CD4-positive, CD25-positive, alpha-beta regulatory T cell (primary cell): ENCODE measurements around the gene NELL2. TPM values are rescaled to one million over a fixed set of nuclear protein-coding genes. Genes with fewer than 3 reads are reported as not detected.

ENCODE experiments used
- ATAC-seq, 2 donors: fragments of 150-1000 bp; cut with Tn5 transposase; one replicate each; pipeline ENCODE4 v1.10.0; 2021; ENCODE audit warnings: low read depth in 2 of 2, moderate number of reproducible peaks in 2 of 2, moderate library complexity in 1 of 2
- DNase-seq, 3 donors: peaks; one replicate each; pipeline versions ENCODE4 v3.0.0 to v3.0.0-alpha.2; 2012 to 2022; ENCODE audit warnings: mixed read lengths in 1 of 3
- H3K27ac ChIP-seq: one replicate; pipeline ENCODE4 v1.7.0; 2013; ENCODE audit warnings: mild to moderate bottlenecking, low read length; ENCODE audit not compliant: insufficient read depth, poor library complexity, severe bottlenecking
- H3K27me3 ChIP-seq: one replicate; pipeline ENCODE4 v1.7.0; 2013; ENCODE audit warnings: low read length; ENCODE audit not compliant: control insufficient read depth, insufficient read depth
- H3K36me3 ChIP-seq: one replicate; pipeline ENCODE4 v1.7.0; 2013; ENCODE audit warnings: mild to moderate bottlenecking, low read length, moderate library complexity; ENCODE audit not compliant: control insufficient read depth, insufficient read depth
- H3K4me1 ChIP-seq: 2 replicates; pipeline ENCODE4 v1.7.0; 2013; ENCODE audit warnings: mild to moderate bottlenecking, low read length; ENCODE audit not compliant: insufficient read depth, control insufficient read depth, poor library complexity, severe bottlenecking
- H3K4me3 ChIP-seq: one replicate; pipeline ENCODE4 v1.7.0; 2013; ENCODE audit warnings: low read depth, mild to moderate bottlenecking, low read length, moderate library complexity
- H3K9me3 ChIP-seq, 2 experiments: 1 replicate in 1 of 2; 2 replicates in 1 of 2; pipeline ENCODE4 v1.7.0; 2013; ENCODE audit warnings: low read length in 2 of 2, mild to moderate bottlenecking in 1 of 2, moderate library complexity in 1 of 2; ENCODE audit not compliant: control insufficient read depth in 2 of 2
- H3K27ac Mint-ChIP-seq, 3 donors: one replicate each; pipeline ENCODE4 v1.8.0; 2020 to 2022; ENCODE audit warnings: mild to moderate bottlenecking in 3 of 3, mixed read lengths in 3 of 3, moderate library complexity in 2 of 3
- H3K27me3 Mint-ChIP-seq: one replicate; pipeline ENCODE4 v1.8.0; 2022; ENCODE audit warnings: mild to moderate bottlenecking, mixed read lengths
- H3K36me3 Mint-ChIP-seq: one replicate; pipeline ENCODE4 v1.8.0; 2020; ENCODE audit warnings: mixed read lengths
- H3K4me1 Mint-ChIP-seq, 4 donors: one replicate each; pipeline ENCODE4 v1.8.0; 2020 to 2022; ENCODE audit warnings: mixed read lengths in 4 of 4, mild to moderate bottlenecking in 1 of 4
- H3K4me3 Mint-ChIP-seq, 4 donors: one replicate each; pipeline ENCODE4 v1.8.0; 2020 to 2022; ENCODE audit warnings: mild to moderate bottlenecking in 4 of 4, mixed read lengths in 4 of 4, moderate library complexity in 3 of 4
- H3K9me3 Mint-ChIP-seq, 7 donors: one replicate each; pipeline ENCODE4 v1.8.0; 2020 to 2022; ENCODE audit warnings: mixed read lengths in 7 of 7, mild to moderate bottlenecking in 3 of 7, moderate library complexity in 2 of 7
- polyA plus RNA-seq, 4 donors: library from polyadenylated mRNA; unstranded; fragments of 300-500 nt; fragmentation: Illumina TruSeq; gene quantifications; one replicate each; pipeline ENCODE4 v1.2.3, GENCODE V29; 2021
- total RNA-seq: library from RNA; stranded (reverse); gene quantifications from one replicate; pipeline ENCODE4 v1.2.3, GENCODE V29; 2022

Gene NELL2
- total and polyA plus RNA-seq, 5 donors from 2014 or later: 1.2 to 11.9 (median 4.4) TPM

- Histone ChIP-seq H3K27me3 (no peaks in the 10 kb centered on the region), H3K4me1 (no peaks in the 10 kb centered on the region), H3K36me3 (no peaks in the 10 kb centered on the region), H3K9me3 (no peaks in the 10 kb centered on the region), H3K27ac (no peak overlapping the region), H3K4me3 (no peak overlapping the region)
- H3K27ac Mint-ChIP-seq: no peak overlapping the region
- H3K27me3 Mint-ChIP-seq: no peaks in the 10 kb centered on the region
- H3K4me3 Mint-ChIP-seq: no peak overlapping the region
- peaks cover 0 to 3% (median 0%) of the 10 kb centered on the region in 7 donors for H3K9me3 Mint-ChIP-seq
- H3K36me3 Mint-ChIP-seq: no peaks in the 10 kb centered on the region
- peaks cover 0 to 4% (median 0%) of the 10 kb centered on the region in 4 donors for H3K4me1 Mint-ChIP-seq
- ATAC-seq: no peak
- no peak for DNase-seq
Observed at GRCh38 chr12:44589697-44590096, 286.4 kb downstream of the NELL2 start.

- H3K27ac Mint-ChIP-seq: no peak overlapping the region
- Histone ChIP-seq H3K4me1 (no peaks in the 10 kb centered on the region), H3K36me3 (no peaks in the 10 kb centered on the region), H3K27me3 (no peaks in the 10 kb centered on the region), H3K4me3 (no peak overlapping the region), H3K9me3 (no peaks in the 10 kb centered on the region), H3K27ac (no peak overlapping the region)
- H3K36me3 Mint-ChIP-seq: no peaks in the 10 kb centered on the region
- no peak overlapping the region for H3K4me3 Mint-ChIP-seq
- no peaks in the 10 kb centered on the region for H3K27me3 Mint-ChIP-seq
- peaks cover 0 to 4% (median 0%) of the 10 kb centered on the region in 4 donors for H3K4me1 Mint-ChIP-seq
- DNase-seq (no peak), ATAC-seq (no peak)
- peaks cover 0 to 3% (median 0%) of the 10 kb centered on the region in 7 donors for H3K9me3 Mint-ChIP-seq
Observed at GRCh38 chr12:44588651-44589050, 287.5 kb downstream of the NELL2 start.

DNA sequence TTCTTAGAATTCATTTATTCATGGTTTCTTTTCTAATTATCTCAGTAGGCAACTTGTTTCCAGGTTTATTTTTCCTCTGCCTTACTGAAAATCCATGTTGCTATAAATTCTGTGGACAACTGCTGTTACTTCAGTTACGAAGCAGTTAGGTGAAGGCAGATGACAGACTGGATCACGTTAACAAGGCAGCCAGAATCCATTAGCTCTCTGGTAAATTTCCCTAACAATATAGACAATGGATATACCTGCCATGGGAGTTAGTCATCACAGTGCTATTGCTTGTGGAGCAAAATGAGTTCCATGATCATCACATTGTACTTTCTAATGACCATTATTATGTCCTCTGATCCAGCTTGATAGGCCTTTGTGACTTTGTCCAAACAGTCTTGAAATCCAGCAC lies 291.5 kb downstream of the NELL2 start:
- H3K36me3 Mint-ChIP-seq: no peaks in the 10 kb centered on the region
- H3K4me3 ChIP-seq: no peak overlapping the region
- no peak overlapping the region for H3K4me3 Mint-ChIP-seq
- H3K36me3 ChIP-seq: no peaks in the 10 kb centered on the region
- no peaks in the 10 kb centered on the region for H3K4me1 ChIP-seq
- no peak for ATAC-seq
- H3K27ac ChIP-seq: no peak overlapping the region
- no peak overlapping the region for H3K27ac Mint-ChIP-seq
- H3K9me3 Mint-ChIP-seq: peaks cover 0 to under 1% (median 0%) of the 10 kb centered on the region in 7 donors
- no peaks in the 10 kb centered on the region for H3K27me3 Mint-ChIP-seq
- no peaks in the 10 kb centered on the region for H3K27me3 ChIP-seq
- H3K4me1 Mint-ChIP-seq: peaks cover 0 to under 1% (median 0%) of the 10 kb centered on the region in 4 donors
- no peaks in the 10 kb centered on the region for H3K9me3 ChIP-seq
- DNase-seq: no peak

DNA sequence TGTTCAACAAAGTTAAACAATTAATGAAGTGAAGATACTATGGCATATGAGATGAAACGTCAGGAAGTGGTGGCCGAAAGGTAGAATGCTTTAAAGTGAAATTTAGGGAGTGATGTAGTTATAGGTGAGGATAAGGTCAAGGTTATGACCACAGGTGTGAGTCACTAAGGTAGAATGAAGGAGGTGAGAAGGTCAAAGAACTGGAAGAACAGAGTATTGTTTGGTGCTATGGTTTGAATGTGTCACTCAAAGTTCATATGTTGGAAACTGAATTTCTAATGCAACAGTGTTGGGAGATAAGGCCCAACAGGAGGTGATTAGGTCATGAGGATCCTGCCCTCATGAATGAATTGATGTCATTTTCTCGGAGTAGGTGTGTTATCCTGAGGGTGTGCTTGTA lies 293.6 kb downstream of the NELL2 start:
- H3K9me3 Mint-ChIP-seq: peaks cover 0 to 4% (median 0%) of the 10 kb centered on the region in 7 donors
- no peaks in the 10 kb centered on the region for H3K4me1 ChIP-seq
- no peaks in the 10 kb centered on the region for H3K36me3 Mint-ChIP-seq
- H3K27ac ChIP-seq: no peak overlapping the region
- H3K4me3 Mint-ChIP-seq: no peak overlapping the region
- no peaks in the 10 kb centered on the region for H3K27me3 ChIP-seq
- no peaks in the 10 kb centered on the region for H3K27me3 Mint-ChIP-seq
- no peaks in the 10 kb centered on the region for H3K9me3 ChIP-seq
- H3K36me3 ChIP-seq: no peaks in the 10 kb centered on the region
- H3K4me1 Mint-ChIP-seq: no peaks in the 10 kb centered on the region
- no peak overlapping the region for H3K27ac Mint-ChIP-seq
- ATAC-seq: no peak
- no peak for DNase-seq
- no peak overlapping the region for H3K4me3 ChIP-seq

GRCh38 chr12:44581642-44582242 lies 294.4 kb downstream of the NELL2 start:
- Histone ChIP-seq H3K27me3 (no peaks in the 10 kb centered on the region), H3K27ac (no peak overlapping the region), H3K4me3 (no peak overlapping the region), H3K4me1 (no peaks in the 10 kb centered on the region), H3K36me3 (no peaks in the 10 kb centered on the region), H3K9me3 (no peaks in the 10 kb centered on the region)
- no peak overlapping the region for H3K27ac Mint-ChIP-seq
- DNase-seq (no peak), ATAC-seq (no peak)
- H3K36me3 Mint-ChIP-seq: no peaks in the 10 kb centered on the region
- H3K4me1 Mint-ChIP-seq: no peaks in the 10 kb centered on the region
- no peak overlapping the region for H3K4me3 Mint-ChIP-seq
- H3K9me3 Mint-ChIP-seq: peaks cover 0 to 4% (median 0%) of the 10 kb centered on the region in 7 donors
- no peaks in the 10 kb centered on the region for H3K27me3 Mint-ChIP-seq

DNA sequence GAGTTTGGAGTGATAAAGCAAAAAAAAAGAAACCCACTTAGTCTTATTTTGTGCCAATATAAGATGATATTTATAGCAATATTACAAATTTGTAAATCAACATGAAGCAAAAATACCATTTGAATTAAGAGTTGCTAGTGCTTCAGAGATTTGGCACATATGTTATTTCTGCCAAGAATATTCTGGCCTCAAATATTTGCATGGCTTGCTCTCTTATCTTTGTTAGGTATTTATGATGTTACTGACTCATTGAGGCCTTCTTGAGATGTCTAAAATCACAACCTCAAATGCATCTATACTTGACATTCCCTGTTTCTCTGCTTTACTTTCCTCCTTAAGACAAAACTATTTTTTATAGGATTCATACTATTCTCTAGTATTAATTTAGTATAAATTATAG lies 301.5 kb downstream of the NELL2 start:
- Histone ChIP-seq H3K27ac (no peak overlapping the region), H3K36me3 (no peaks in the 10 kb centered on the region), H3K27me3 (no peaks in the 10 kb centered on the region), H3K4me1 (no peaks in the 10 kb centered on the region), H3K4me3 (no peak overlapping the region), H3K9me3 (no peaks in the 10 kb centered on the region)
- Mint-ChIP-seq H3K27ac (no peak overlapping the region), H3K9me3 (peaks cover 0 to 4% (median 1%) of the 10 kb centered on the region in 7 donors), H3K27me3 (no peaks in the 10 kb centered on the region), H3K4me3 (no peak overlapping the region), H3K36me3 (no peaks in the 10 kb centered on the region), H3K4me1 (no peaks in the 10 kb centered on the region)
- DNase-seq: no peak
- no peak for ATAC-seq

- no peak for ATAC-seq
- Mint-ChIP-seq H3K27me3 (no peaks in the 10 kb centered on the region), H3K4me3 (no peak overlapping the region), H3K27ac (no peak overlapping the region), H3K9me3 (peaks cover 0 to 4% (median 1%) of the 10 kb centered on the region in 7 donors), H3K4me1 (no peaks in the 10 kb centered on the region), H3K36me3 (no peaks in the 10 kb centered on the region)
- Histone ChIP-seq H3K4me3 (no peak overlapping the region), H3K9me3 (no peaks in the 10 kb centered on the region), H3K4me1 (no peaks in the 10 kb centered on the region), H3K36me3 (no peaks in the 10 kb centered on the region), H3K27ac (no peak overlapping the region), H3K27me3 (no peaks in the 10 kb centered on the region)
- no peak for DNase-seq
Observed at GRCh38 chr12:44573723-44574122, 302.4 kb downstream of the NELL2 start.

DNA sequence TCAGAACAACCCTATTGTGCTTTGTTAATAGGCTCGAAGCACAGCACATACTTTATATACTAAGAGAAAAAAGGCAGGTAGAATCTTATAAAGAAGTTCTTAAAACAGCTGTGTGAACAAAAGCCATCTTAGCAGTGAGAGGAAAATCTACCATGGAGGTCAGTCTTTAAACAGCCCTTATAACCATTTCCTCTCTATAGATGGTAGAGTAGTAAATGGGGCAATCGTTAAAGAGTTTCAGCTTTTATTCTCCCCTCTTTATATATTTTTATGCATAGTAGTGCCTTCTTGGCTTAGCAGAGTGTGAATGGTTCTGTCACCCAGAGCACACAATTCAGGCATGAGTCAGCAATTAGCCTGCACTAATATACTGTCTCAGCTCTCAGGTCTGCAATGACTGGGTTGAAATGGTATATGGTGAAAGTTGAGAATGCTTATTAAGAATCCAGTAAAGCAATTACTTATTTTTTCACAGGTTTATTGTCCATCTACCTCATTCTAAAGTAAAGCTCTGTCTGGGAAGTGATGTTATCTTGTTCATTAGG lies 305.0 kb downstream of the NELL2 start:
- Histone ChIP-seq H3K9me3 (no peaks in the 10 kb centered on the region), H3K36me3 (no peaks in the 10 kb centered on the region), H3K27ac (no peak overlapping the region), H3K4me1 (no peaks in the 10 kb centered on the region), H3K27me3 (no peaks in the 10 kb centered on the region), H3K4me3 (no peak overlapping the region)
- Mint-ChIP-seq H3K4me1 (no peaks in the 10 kb centered on the region), H3K27me3 (no peaks in the 10 kb centered on the region), H3K27ac (no peak overlapping the region), H3K9me3 (peaks cover 0 to 2% (median 0%) of the 10 kb centered on the region in 7 donors), H3K4me3 (no peak overlapping the region), H3K36me3 (no peaks in the 10 kb centered on the region)
- ATAC-seq (no peak), DNase-seq (no peak)
